Immature natural killer cell (primary cell): ENCODE measurements around the gene GNE. TPM values are rescaled to one million over a fixed set of nuclear protein-coding genes. Genes with fewer than 3 reads are reported as not detected.
"Not testable (repeated sequence)": the region's sequence is repeated elsewhere in the genome, so short reads cannot be mapped to it uniquely, and the experiment has no call there.

Experiments
- DNase-seq, 3 donors: peaks; one replicate each; pipeline ENCODE4 v3.0.0; 2022; ENCODE audit warnings: mixed read lengths in 1 of 3
- H3K27ac Mint-ChIP-seq, 6 donors: one replicate each; pipeline ENCODE4 v1.8.0; 2020; ENCODE audit warnings: mixed read lengths in 6 of 6, mild to moderate bottlenecking in 5 of 6, inconsistent platforms in 4 of 6, moderate library complexity in 3 of 6
- H3K27me3 Mint-ChIP-seq, 3 donors: one replicate each; pipeline ENCODE4 v1.8.0; 2020 to 2021; ENCODE audit warnings: low read depth in 3 of 3, mild to moderate bottlenecking in 3 of 3, mixed read lengths in 3 of 3, moderate library complexity in 3 of 3, inconsistent platforms in 1 of 3
- H3K36me3 Mint-ChIP-seq, 3 donors: one replicate each; pipeline ENCODE4 v1.8.0; 2020; ENCODE audit warnings: mixed read lengths in 3 of 3, inconsistent platforms in 2 of 3, mild to moderate bottlenecking in 2 of 3
- H3K4me1 Mint-ChIP-seq, 2 donors: one replicate each; pipeline ENCODE4 v1.8.0; 2020; ENCODE audit warnings: inconsistent platforms in 2 of 2, mild to moderate bottlenecking in 2 of 2, mixed read lengths in 2 of 2, moderate library complexity in 1 of 2
- H3K4me3 Mint-ChIP-seq, 5 donors: one replicate each; pipeline ENCODE4 v1.8.0; 2020; ENCODE audit warnings: mild to moderate bottlenecking in 5 of 5, mixed read lengths in 5 of 5, inconsistent platforms in 3 of 5, moderate library complexity in 3 of 5
- H3K9me3 Mint-ChIP-seq, 6 donors: one replicate each; pipeline ENCODE4 v1.8.0; 2020; ENCODE audit warnings: mild to moderate bottlenecking in 6 of 6, mixed read lengths in 6 of 6, inconsistent platforms in 4 of 6, moderate library complexity in 3 of 6
- polyA plus RNA-seq, 3 donors: library from polyadenylated mRNA; unstranded; fragments of 300-500 nt; fragmentation: Illumina TruSeq; gene quantifications; one replicate each; pipeline ENCODE4 v1.2.3, GENCODE V29; 2021

GNE gene
- polyA plus RNA-seq, 3 donors from 2014 or later = 2.3 to 4.8 (median 4.3) TPM

DNA sequence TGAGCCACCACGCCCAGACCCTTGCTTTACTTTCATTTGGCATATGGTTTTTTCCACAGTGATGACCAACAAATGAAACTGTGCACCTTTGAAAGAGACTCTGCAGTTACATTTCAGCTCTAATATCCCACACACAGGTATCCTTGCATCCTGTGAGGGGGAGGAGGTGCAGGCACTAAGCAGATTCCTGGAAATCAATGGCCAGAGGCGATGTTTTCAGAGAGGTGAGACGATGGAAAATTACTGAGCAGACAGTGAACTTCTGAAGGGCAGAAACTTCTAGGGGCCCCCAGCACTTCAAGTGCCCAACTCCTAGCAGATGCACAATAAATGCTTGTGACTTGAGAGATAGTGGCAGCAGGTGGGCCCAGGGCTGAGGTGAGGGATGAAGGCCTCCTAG lies 29.8 kb upstream of the GNE start:
- no peaks in the 10 kb centered on the region for H3K9me3 Mint-ChIP-seq
- no peaks in the 10 kb centered on the region for H3K4me1 Mint-ChIP-seq
- no peak overlapping the region for H3K4me3 Mint-ChIP-seq
- no peak for DNase-seq
- peaks cover 0 to 22% (median 5%) of the 10 kb centered on the region in 3 donors for H3K36me3 Mint-ChIP-seq
- H3K27ac Mint-ChIP-seq = no peak overlapping the region
- peaks cover 2 to 5% (median 2%) of the 10 kb centered on the region in 3 donors for H3K27me3 Mint-ChIP-seq

DNA sequence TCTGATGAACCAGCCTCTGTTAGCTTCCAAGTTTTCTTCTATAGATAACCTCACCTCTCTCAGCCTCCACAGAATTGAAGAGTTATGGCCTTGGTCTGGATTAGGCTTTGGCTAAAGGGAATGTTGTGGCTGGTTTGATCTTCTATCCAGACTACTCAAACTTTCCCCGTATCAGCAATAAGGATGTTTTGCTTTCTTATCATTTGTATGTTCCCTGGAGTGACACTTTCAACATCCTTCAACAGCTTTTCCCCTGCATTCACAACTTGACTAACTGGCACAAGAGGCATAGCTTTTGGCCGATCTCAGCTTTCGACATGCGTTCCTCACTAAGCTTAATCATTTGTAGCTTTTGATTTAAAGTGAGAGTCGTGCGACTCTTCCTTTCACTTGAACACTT lies 28.1 kb upstream of the GNE start:
- Mint-ChIP-seq H3K27ac (no peak overlapping the region), H3K4me3 (no peak overlapping the region)

DNA sequence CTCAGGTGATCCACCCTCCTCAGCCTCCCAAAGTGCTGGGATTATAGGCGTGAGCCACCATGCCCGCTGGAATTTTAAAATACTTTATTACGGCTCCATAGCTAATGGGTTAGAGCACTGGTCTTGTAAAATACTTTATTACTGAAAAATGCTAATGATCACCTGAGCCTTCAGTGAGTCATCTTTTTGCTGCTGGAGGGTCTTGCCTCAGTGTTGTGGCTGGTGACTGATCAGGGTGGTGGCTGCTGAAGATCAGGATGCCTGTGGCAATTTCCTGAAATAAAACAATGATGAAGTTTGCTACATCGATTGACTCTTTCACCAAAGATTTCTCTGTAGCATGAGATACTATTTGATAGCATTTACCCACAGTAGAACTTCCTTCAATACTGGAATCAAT lies 26.0 kb upstream of the GNE start:
- DNase-seq = no peak
- peaks cover 0 to 23% (median 5%) of the 10 kb centered on the region in 3 donors for H3K36me3 Mint-ChIP-seq
- H3K27me3 Mint-ChIP-seq = peaks cover 2 to 3% (median 2%) of the 10 kb centered on the region in 3 donors
- H3K4me3 Mint-ChIP-seq = no peak overlapping the region
- no peak overlapping the region for H3K27ac Mint-ChIP-seq
- H3K4me1 Mint-ChIP-seq = no peaks in the 10 kb centered on the region
- no peaks in the 10 kb centered on the region for H3K9me3 Mint-ChIP-seq

More for the DNA sequence above, 28.1 kb upstream of the GNE start:
- Mint-ChIP-seq H3K36me3 (peaks cover 0 to 16% (median 5%) of the 10 kb centered on the region in 3 donors), H3K27me3 (peaks cover 2 to 3% (median 2%) of the 10 kb centered on the region in 3 donors), H3K9me3 (no peaks in the 10 kb centered on the region), H3K4me1 (no peaks in the 10 kb centered on the region)
- no peak for DNase-seq

DNA sequence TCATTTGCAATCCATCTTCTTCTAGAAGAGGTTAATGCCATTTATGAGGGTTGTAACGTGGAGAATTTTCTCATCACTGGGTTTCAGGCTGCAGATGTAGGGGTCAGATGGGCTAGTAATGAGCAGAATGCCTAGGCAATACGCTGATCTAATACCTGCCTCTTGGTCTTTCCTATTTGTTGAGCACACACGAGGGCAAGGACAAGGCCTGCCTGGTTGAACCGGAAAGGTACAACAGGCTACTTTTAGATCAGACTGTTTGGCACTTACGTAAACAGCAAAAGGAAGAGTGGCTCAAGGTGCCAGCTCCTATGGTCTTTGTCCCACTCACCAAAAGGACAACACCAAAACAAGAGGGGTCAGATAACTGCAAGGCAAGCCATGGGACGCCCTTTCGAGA lies 24.0 kb upstream of the GNE start:
- no peak for DNase-seq
- Mint-ChIP-seq H3K4me1 (no peaks in the 10 kb centered on the region), H3K9me3 (no peaks in the 10 kb centered on the region), H3K36me3 (peaks cover 0 to 23% (median 5%) of the 10 kb centered on the region in 3 donors), H3K27me3 (peaks cover 0 to 2% (median 1%) of the 10 kb centered on the region in 3 donors), H3K27ac (no peak overlapping the region), H3K4me3 (no peak overlapping the region)

DNA sequence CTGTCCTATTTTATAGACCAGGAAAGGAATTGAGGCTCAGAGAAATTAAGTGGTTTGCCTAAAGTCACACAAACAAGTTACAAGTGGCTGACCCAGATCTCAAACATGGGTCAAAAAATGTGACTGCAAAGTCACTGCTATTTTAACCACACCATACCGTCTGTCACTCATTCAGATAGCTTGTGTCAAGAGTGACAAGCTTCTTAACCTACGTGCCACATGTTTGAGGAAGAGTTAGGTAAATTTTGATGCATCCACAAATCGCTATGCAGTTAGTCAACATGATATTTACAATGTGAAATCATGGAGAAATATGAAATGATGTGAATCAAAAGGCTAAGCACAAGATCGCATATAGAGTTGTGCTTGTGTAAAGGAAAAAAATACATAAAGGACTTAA lies 22.7 kb upstream of the GNE start:
- no peak for DNase-seq
- Mint-ChIP-seq H3K36me3 (peaks cover 0 to 17% (median 5%) of the 10 kb centered on the region in 3 donors), H3K27me3 (peaks cover 0 to 2% (median 1%) of the 10 kb centered on the region in 3 donors), H3K4me1 (no peaks in the 10 kb centered on the region), H3K4me3 (no peak overlapping the region), H3K27ac (no peak overlapping the region), H3K9me3 (no peaks in the 10 kb centered on the region)

DNA sequence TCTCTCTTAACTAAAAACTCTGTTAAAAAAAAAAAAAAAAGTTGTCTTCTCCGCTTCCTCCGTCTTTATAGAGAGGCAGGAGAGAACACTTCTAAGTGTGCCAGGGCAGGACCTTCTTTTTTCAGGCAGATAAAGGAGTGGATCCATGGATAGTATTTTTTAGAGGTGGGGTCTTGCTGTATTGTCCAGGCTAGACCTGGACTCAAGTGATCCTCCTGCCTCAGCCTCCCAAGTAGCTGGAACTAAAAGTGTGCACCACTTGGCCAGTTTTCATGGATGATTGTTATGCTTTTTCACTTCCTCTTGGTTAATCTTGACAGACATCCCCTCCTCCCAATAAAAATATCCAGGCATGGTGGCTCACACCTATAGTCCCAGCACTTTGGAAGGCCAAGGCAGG lies 20.0 kb upstream of the GNE start:
- H3K27me3 Mint-ChIP-seq = no peaks in the 10 kb centered on the region
- no peak overlapping the region for H3K27ac Mint-ChIP-seq
- H3K9me3 Mint-ChIP-seq = no peaks in the 10 kb centered on the region
- no peak overlapping the region for H3K4me3 Mint-ChIP-seq
- H3K36me3 Mint-ChIP-seq = peaks cover 0 to 10% (median 4%) of the 10 kb centered on the region in 3 donors
- no peaks in the 10 kb centered on the region for H3K4me1 Mint-ChIP-seq
- no peak for DNase-seq

DNA sequence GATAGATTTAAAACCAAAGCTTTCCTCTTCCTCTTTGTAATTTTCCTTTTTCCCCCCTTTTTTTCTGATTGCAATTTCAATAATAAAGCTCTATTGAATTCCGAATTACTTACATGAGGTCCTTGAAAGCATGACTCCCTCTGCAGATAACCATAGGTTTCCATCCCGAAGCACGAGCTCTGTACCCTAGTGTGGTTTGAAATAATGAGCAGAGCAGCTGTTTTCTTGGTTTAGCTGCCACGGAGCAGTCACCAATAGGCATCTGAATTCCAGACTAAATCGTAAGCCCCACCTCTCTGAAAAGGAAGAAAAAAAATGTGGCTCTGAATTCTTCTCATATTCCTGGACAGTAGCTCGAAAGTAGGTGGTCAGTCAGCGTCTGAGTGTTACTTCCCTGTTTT lies 18.5 kb upstream of the GNE start:
- no peak for DNase-seq
- Mint-ChIP-seq H3K27me3 (peaks cover 0 to 2% (median 0%) of the 10 kb centered on the region in 3 donors), H3K9me3 (no peaks in the 10 kb centered on the region), H3K27ac (peak overlapping the region in 1 of 6 donors; percentile 2), H3K36me3 (peaks cover 0 to 13% (median 8%) of the 10 kb centered on the region in 3 donors), H3K4me3 (no peak overlapping the region), H3K4me1 (no peaks in the 10 kb centered on the region)

DNA sequence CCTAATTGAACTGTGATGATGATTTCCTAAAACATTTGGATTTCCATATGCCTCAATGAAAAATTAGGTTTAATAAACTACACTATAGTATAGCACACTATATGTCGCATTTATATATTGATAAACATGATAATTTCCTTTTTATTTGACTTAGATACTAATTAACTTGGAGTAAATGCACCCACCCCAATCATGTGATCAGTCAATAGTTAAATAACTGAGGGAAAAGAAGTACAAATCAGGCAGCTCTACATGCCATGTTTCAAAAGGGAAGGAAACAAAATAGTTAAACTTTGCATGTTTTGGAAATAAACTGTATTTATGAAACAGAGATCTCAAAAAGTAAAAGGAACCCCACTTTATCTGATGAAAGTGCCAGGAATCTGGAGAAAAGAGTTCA lies 18.0 kb upstream of the GNE start:
- peaks cover 0 to 14% (median 10%) of the 10 kb centered on the region in 3 donors for H3K36me3 Mint-ChIP-seq
- no peaks in the 10 kb centered on the region for H3K4me1 Mint-ChIP-seq
- no peak overlapping the region for H3K27ac Mint-ChIP-seq
- H3K9me3 Mint-ChIP-seq = no peaks in the 10 kb centered on the region
- H3K27me3 Mint-ChIP-seq = peaks cover 0 to 2% (median 0%) of the 10 kb centered on the region in 3 donors
- H3K4me3 Mint-ChIP-seq = no peak overlapping the region
- no peak for DNase-seq

DNA sequence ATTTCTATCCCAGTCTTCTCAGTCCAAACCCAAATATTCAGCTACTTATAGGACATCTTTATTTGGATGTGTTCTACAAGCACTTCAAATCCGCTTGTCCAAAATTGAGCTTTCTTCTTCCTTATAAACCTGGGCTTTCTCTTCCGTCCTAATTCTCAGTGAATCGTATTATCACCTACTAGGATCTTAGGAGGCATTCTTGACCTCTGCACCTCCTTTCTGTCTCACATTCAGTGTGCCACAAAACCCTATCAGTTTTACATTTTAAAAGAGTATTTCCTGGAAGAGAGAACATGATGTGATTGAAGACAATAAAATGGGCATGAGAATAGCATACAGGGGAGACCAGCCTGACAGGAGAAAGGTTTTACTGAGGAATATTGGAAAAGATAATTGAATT lies 16.8 kb upstream of the GNE start:
- Mint-ChIP-seq H3K27ac (no peak overlapping the region), H3K27me3 (peaks cover 0 to 5% (median 0%) of the 10 kb centered on the region in 3 donors), H3K9me3 (no peaks in the 10 kb centered on the region), H3K4me3 (no peak overlapping the region), H3K4me1 (no peaks in the 10 kb centered on the region), H3K36me3 (peaks cover 0 to 15% (median 4%) of the 10 kb centered on the region in 3 donors)
- no peak for DNase-seq

DNA sequence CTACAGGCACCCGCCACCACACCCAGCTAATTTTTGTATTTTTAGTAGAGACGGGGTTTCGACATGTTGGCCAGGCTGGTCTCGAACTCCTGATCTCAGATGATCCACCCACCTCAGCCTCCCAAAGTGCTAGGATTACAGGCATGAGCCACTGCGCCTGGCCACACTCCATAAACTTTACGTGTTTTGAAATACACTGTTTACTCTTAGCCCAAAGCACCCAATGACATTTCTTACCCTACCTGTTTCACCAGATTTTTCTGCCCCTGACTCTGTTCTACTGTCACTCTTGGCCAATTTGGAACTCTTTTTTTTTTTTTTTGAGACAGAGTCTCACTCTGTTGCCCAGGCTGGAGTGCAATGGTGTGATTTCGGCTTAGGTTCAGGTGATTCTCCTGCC lies 15.1 kb upstream of the GNE start:
- not testable (repeated sequence) for H3K4me3 Mint-ChIP-seq

DNA sequence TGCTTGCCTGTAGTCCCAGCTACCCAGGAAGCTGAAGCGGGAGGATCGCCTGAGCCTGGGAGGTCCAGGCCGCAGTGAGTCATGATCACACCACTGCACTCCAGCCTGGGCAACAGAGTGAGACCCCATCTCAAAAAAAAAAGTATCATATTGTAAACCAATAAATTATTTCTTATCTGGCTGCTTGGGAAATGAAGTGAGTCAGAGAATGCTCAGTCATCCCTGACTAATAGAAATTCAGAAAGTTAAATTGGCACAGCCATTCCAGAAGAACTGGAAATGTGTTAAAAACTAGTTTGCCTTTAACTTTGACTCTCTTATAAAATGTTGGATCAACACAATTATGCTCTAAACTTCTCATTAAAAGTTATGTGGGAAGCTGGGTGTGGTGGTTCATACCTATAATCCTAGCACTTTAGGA lies 9.8 kb upstream of the GNE start:
- no peak overlapping the region for H3K27ac Mint-ChIP-seq
- peaks cover 0 to 5% (median 0%) of the 10 kb centered on the region in 3 donors for H3K27me3 Mint-ChIP-seq
- no peaks in the 10 kb centered on the region for H3K9me3 Mint-ChIP-seq

More for the DNA sequence above, 15.1 kb upstream of the GNE start:
- not testable (repeated sequence) for DNase-seq, H3K27me3 Mint-ChIP-seq, H3K4me1 Mint-ChIP-seq, H3K27ac Mint-ChIP-seq, H3K9me3 Mint-ChIP-seq
- peaks cover 4 to 19% (median 4%) of the 10 kb centered on the region in 3 donors for H3K36me3 Mint-ChIP-seq

DNA sequence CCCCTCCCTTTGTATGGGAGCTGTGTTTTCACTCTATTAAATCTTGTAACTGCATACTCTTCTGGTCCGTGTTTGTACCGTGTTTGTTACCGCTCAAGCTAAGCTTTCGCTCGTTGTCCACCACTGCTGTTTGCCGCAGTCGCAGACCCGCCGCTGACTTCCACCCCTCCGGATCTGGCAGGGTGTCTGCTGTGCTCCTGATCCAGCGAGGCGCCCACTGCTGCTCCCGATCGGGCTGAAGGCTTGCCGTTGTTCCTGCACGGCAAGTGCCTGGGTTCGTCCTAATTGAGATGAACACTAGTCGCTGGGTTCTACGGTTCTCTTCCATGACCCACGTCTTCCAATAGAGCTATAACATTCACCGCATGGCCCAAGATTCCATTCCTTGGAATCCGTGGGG lies 6.6 kb upstream of the GNE start:
- Mint-ChIP-seq H3K27me3 (no peaks in the 10 kb centered on the region), H3K9me3 (no peaks in the 10 kb centered on the region), H3K36me3 (peaks cover 4 to 6% (median 4%) of the 10 kb centered on the region in 3 donors), H3K4me3 (no peak overlapping the region), H3K4me1 (no peaks in the 10 kb centered on the region), H3K27ac (no peak overlapping the region)
- DNase-seq = no peak

More for the DNA sequence above, 9.8 kb upstream of the GNE start:
- DNase-seq = no peak
- H3K4me1 Mint-ChIP-seq = no peaks in the 10 kb centered on the region
- peaks cover 4 to 15% (median 10%) of the 10 kb centered on the region in 3 donors for H3K36me3 Mint-ChIP-seq
- no peak overlapping the region for H3K4me3 Mint-ChIP-seq

DNA sequence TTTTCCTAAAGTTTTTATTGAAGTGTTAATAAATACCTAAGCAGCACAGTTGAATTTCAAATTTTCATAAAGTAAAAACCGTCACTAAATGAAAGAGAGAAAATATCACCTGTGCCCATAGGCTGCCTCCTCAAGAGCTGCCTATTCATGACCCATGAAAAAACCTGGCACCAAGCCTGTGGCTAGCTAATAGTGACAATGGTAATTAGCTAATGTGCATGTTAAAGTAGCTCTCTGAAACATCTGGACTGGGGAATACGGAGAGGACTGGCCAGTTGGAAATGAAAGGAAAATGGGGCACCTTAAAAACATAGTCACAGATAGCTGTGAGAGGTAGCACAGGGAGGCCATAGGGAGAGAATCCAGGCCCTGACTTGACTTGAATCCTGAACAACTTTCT lies 5.4 kb upstream of the GNE start:
- Mint-ChIP-seq H3K27me3 (peaks cover 0 to 1% (median under 1%) of the 10 kb centered on the region in 3 donors), H3K36me3 (peaks cover 0 to 6% (median 0%) of the 10 kb centered on the region in 3 donors), H3K4me3 (no peak overlapping the region), H3K4me1 (peaks cover 3 to 4% of the 10 kb centered on the region in 2 donors), H3K9me3 (no peaks in the 10 kb centered on the region), H3K27ac (no peak overlapping the region)
- DNase-seq = no peak

DNA sequence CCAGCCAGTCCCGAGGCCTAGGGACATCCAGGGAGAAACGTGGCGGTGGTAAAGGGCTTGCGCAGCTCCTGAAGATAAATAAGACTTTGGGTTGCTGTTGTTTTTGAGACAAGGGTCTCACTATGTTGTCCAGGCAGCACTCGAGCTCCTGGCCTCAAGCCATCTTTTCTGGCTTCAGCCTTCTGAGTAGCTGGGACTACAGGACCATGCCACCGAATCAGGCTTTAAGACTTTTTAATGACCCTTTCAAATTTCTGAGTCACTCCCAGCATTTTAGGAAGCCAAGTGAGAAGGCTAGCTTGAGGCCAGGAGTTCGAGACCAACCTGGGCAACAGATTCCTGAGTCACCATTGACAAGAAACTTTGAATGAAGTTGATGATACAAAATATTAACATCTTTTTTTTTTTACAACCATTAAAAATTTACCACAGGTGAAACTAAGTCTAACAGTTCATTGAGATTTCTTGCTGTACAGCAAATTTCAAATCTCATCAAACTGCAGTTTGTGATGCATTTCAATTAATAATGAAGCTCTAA lies 817 bp upstream of the GNE start:
- DNase-seq = no peak
- H3K4me3 Mint-ChIP-seq = peak overlapping the region; percentile 91 to 98 (median 97)
- H3K9me3 Mint-ChIP-seq = no peaks in the 10 kb centered on the region
- H3K36me3 Mint-ChIP-seq = no peaks in the 10 kb centered on the region
- H3K27me3 Mint-ChIP-seq = peaks cover 0 to 11% (median 10%) of the 10 kb centered on the region in 3 donors
- peak overlapping the region; percentile 93 to 98 (median 96) for H3K27ac Mint-ChIP-seq
- H3K4me1 Mint-ChIP-seq = peaks cover 7 to 16% of the 10 kb centered on the region in 2 donors

DNA sequence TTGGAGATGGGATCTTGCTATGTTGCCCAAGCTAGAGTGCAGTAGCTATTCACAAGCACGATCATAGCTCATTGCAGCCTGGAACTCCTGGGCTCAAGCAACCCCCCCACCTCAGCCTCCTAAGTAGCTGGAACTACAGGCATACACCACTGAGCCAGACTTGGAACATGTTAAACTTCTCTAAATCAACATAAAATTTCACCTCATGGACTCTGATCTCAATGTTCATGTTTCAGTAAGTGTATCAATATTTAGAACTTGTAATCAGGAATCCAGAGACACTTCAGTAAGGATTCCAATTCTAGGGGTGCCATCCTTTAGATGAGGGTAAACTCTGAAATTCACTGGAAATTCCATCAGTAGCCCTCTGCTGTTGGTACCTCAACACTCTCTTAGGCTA lies 6.8 kb downstream of the GNE start:
- no peak for DNase-seq
- H3K27me3 Mint-ChIP-seq = no peaks in the 10 kb centered on the region
- no peak overlapping the region for H3K27ac Mint-ChIP-seq
- H3K4me1 Mint-ChIP-seq = peaks cover 0 to under 1% of the 10 kb centered on the region in 2 donors
- no peak overlapping the region for H3K4me3 Mint-ChIP-seq
- no peaks in the 10 kb centered on the region for H3K9me3 Mint-ChIP-seq
- peaks cover under 1 to 4% (median 4%) of the 10 kb centered on the region in 3 donors for H3K36me3 Mint-ChIP-seq
